Smooth muscle cell (in vitro differentiated cells): ENCODE results near the gene PSMC3IP. TPM values are rescaled to one million over a fixed set of nuclear protein-coding genes. Genes with fewer than 3 reads are reported as not detected.

ENCODE experiments used
- DNase-seq: peaks from one replicate; lab custom pipeline; 2025; ENCODE audit not compliant: unreplicated experiment; lab: John Stamatoyannopoulos, UW
- H2AFZ ChIP-seq: fragments of 200-600 bp; sonication (generic); 2 replicates; pipeline ENCODE4 v1.6.0; 2016; ENCODE audit warnings: antibody characterized with exemption, low read depth, mild to moderate bottlenecking
- H3F3A ChIP-seq: fragments of 200-600 bp; sonication (generic); 2 replicates; pipeline ENCODE4 v1.6.0; 2017; ENCODE audit warnings: antibody characterized with exemption, low read depth
- H3K27ac ChIP-seq: fragments of 200-600 bp; sonication (generic); 2 replicates; pipeline ENCODE4 v1.5.1; 2016; ENCODE audit warnings: low read depth, mild to moderate bottlenecking
- H3K27me3 ChIP-seq: fragments of 200-600 bp; sonication (generic); 2 replicates; pipeline ENCODE4 v1.6.1; 2016; ENCODE audit warnings: low read depth, mild to moderate bottlenecking
- H3K36me3 ChIP-seq: fragments of 200-600 bp; sonication (generic); 2 replicates; pipeline ENCODE4 v1.5.1; 2016; ENCODE audit warnings: low read depth
- H3K4me1 ChIP-seq: fragments of 200-600 bp; sonication (generic); 2 replicates; pipeline ENCODE4 v1.5.1; 2016; ENCODE audit warnings: low read depth
- H3K4me2 ChIP-seq: fragments of 200-600 bp; sonication (generic); 2 replicates; pipeline ENCODE4 v1.6.0; 2016; ENCODE audit warnings: mild to moderate bottlenecking
- H3K4me3 ChIP-seq: fragments of 200-600 bp; sonication (generic); 2 replicates; pipeline ENCODE4 v1.5.1; 2016; ENCODE audit warnings: mild to moderate bottlenecking
- H3K79me2 ChIP-seq: fragments of 200-600 bp; sonication (generic); 2 replicates; pipeline ENCODE4 v1.6.0; 2016; ENCODE audit warnings: low read depth, mild to moderate bottlenecking
- H3K9ac ChIP-seq: fragments of 200-600 bp; sonication (generic); 2 replicates; pipeline ENCODE4 v1.6.0; 2016; ENCODE audit warnings: low read depth
- H3K9me3 ChIP-seq: fragments of 200-600 bp; sonication (generic); replicated peaks from 2 replicates; pipeline ENCODE4 v1.5.1; 2016; ENCODE audit warnings: low read depth
- H4K20me1 ChIP-seq: fragments of 200-600 bp; sonication (generic); 2 replicates; pipeline ENCODE4 v1.6.0; 2016; ENCODE audit warnings: low read depth
- WGBS: methylation state at CpG from one replicate; pipeline ENCODE4 v1.1.7; 2016; ENCODE audit warnings: low lambda C conversion rate; 5-methylcytosine and 5-hydroxymethylcytosine counted together
- polyA plus RNA-seq: library from polyadenylated mRNA; unstranded; fragments of >200 nt; fragmentation: Nextera tagmentation; extraction: Ambion mirVana; gene quantifications from 2 replicates; pipeline ENCODE4 v1.2.1, GENCODE V29; 2016
- total RNA-seq: library from RNA; depleted of rRNA; stranded (reverse); fragments of >200 nt; gene quantifications from 2 replicates; pipeline ENCODE4 v1.2.3, GENCODE V29; 2014
- TF ChIP-seq, protein P1 (sequence below): fragments of 200-600 bp; sonication (generic); IDR thresholded peaks from 2 replicates; pipeline ENCODE4 v1.5.1; 2017; ENCODE audit warnings: borderline replicate concordance, mild to moderate bottlenecking, antibody characterized with exemption; ENCODE audit not compliant: insufficient read depth, poor library complexity, severe bottlenecking

The PSMC3IP gene
- total and polyA plus RNA-seq, 2 experiments from 2014 or later: 5.3 to 7.7 TPM

DNA sequence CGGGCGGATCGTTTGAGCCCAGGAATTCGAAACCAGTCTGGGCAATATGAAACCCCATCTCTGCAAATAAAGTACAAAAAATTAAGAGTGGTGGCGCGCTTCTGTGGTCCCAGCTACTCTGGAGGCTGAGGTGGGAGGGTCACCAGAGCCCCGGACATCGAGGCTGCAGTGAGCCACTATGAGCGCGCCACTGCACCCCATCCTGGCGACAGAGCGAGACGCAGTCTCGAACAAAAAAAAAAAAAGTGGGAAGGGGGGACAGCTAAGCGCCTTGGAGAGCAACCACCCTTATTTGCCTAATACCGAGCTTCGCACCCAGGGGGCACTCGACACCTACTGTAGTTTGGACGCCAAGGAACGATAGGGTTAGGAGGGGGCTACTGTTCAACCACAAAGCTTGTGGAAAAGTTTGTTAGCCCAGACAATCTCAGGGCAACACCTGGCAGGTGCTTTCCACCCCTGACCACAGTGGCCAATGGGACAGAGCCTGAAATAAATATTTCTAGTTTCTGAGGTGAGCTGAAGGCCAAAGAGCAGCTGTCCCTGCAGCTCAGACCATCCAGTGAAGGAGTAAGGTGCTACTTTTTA is 847 bp upstream of the PSMC3IP start:
- no peaks in the 10 kb centered on the region for H3K36me3 ChIP-seq

DNA sequence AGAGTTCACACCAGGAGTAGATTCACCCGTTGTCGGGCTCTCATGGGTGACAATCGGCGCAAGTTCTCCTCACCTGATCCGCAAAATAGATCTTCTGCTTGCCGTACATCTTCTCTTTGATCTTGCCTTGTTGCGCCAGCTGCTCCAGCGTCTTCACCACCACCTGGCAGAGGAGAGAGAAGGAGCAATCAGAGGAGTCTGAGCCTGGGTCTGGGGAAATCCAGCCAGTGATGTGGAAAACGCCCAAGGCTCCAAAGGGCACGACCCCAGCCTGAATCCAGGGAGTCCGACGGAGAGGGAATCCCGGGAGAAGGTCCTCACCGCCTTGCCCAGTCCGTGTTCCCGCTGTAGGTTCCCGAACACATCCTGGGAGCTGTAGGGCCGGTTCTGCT is 393 bp downstream of the PSMC3IP start:
- H3K36me3 ChIP-seq: no peaks in the 10 kb centered on the region
- no peak for DNase-seq
- H3K9me3 ChIP-seq: no peaks in the 10 kb centered on the region
- peak overlapping the region; percentile 91 for H3K4me2 ChIP-seq
- peak overlapping the region; percentile 79 for H3K4me3 ChIP-seq
- WGBS: 8% methylated on average over 17 of the region's 18 CpGs
- peak overlapping the region; percentile 38 for H3K27ac ChIP-seq
- H3K9ac ChIP-seq: peak overlapping the region; percentile 38
- H3K79me2 ChIP-seq: peaks cover 9% of the 10 kb centered on the region
- peaks cover 12% of the 10 kb centered on the region for H3K4me1 ChIP-seq
- H4K20me1 ChIP-seq: peaks cover 3% of the 10 kb centered on the region
- H2AFZ ChIP-seq: no peak overlapping the region
- no peaks in the 10 kb centered on the region for H3K27me3 ChIP-seq
- TF ChIP-seq, protein P1, sequence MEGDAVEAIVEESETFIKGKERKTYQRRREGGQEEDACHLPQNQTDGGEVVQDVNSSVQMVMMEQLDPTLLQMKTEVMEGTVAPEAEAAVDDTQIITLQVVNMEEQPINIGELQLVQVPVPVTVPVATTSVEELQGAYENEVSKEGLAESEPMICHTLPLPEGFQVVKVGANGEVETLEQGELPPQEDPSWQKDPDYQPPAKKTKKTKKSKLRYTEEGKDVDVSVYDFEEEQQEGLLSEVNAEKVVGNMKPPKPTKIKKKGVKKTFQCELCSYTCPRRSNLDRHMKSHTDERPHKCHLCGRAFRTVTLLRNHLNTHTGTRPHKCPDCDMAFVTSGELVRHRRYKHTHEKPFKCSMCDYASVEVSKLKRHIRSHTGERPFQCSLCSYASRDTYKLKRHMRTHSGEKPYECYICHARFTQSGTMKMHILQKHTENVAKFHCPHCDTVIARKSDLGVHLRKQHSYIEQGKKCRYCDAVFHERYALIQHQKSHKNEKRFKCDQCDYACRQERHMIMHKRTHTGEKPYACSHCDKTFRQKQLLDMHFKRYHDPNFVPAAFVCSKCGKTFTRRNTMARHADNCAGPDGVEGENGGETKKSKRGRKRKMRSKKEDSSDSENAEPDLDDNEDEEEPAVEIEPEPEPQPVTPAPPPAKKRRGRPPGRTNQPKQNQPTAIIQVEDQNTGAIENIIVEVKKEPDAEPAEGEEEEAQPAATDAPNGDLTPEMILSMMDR: no peak
- peaks cover 18% of the 10 kb centered on the region for H3F3A ChIP-seq

More for the DNA sequence above, 847 bp upstream of the PSMC3IP start:
- Histone ChIP-seq H3K9me3 (no peaks in the 10 kb centered on the region), H3K4me3 (peak overlapping the region; percentile 79), H3K4me1 (peaks cover 12% of the 10 kb centered on the region), H3F3A (peaks cover 16% of the 10 kb centered on the region), H4K20me1 (peaks cover 3% of the 10 kb centered on the region), H3K79me2 (peaks cover 9% of the 10 kb centered on the region), H3K4me2 (peak overlapping the region; percentile 91), H3K27ac (peak overlapping the region; percentile 64), H3K9ac (peak overlapping the region; percentile 57), H2AFZ (peak overlapping the region; percentile 40), H3K27me3 (no peaks in the 10 kb centered on the region)
- 1% methylated on average over 20 of the region's 20 CpGs for WGBS
- peak; percentile 16 for DNase-seq
- TF ChIP-seq, protein P1: peak; percentile 64

DNA sequence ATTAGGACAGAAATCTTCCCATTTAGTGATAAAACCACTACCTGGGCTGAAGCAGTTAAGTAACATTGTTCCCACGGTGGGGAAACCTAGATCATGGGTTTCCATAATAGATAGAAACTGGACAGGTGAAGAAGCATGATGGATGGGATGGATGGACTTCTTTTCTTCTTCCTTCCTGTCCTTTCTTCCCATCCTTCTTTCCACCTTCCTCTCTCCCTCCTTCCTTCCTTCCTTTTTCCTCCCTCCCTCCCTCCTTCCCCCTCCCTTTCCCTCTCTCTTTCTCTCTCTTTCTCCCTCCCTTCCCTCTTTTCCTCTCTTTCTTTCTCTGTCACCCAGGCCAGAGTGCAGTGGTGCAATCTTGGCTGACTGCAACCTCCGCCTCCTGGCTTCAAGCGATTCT is 3.1 kb downstream of the PSMC3IP start:
- no peaks in the 10 kb centered on the region for H3K9me3 ChIP-seq
- peaks cover 3% of the 10 kb centered on the region for H3K36me3 ChIP-seq
- no peak overlapping the region for H3K4me2 ChIP-seq
- H4K20me1 ChIP-seq: peaks cover 3% of the 10 kb centered on the region
- no peak overlapping the region for H3K27ac ChIP-seq
- WGBS: 98% methylated on average over 3 of the region's 3 CpGs
- H3K4me1 ChIP-seq: peaks cover 12% of the 10 kb centered on the region
- H3K9ac ChIP-seq: no peak overlapping the region
- H3F3A ChIP-seq: peaks cover 15% of the 10 kb centered on the region
- H3K27me3 ChIP-seq: no peaks in the 10 kb centered on the region
- H2AFZ ChIP-seq: no peak overlapping the region
- H3K79me2 ChIP-seq: peaks cover 9% of the 10 kb centered on the region
- TF ChIP-seq, protein P1: no peak
- DNase-seq: no peak
- no peak overlapping the region for H3K4me3 ChIP-seq

DNA sequence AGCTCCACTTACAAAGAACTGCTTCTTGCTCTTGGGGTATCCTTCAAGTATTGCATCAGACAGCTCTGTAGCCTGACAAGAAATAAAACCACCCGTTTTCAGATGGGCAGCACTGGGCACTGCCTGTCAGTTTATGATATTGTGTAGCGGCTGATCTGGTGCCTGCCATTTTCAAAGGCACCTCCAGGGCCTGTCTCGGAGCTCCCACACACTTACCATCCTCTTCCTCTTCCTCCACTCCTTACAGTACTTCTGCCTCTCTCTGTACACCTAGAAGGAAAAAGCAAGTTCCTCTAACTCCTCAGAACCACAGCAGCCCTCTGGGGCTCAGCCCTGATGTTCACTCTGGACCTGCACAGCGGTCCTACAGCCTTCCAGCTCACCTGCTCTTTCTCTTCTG is 4.4 kb downstream of the PSMC3IP start:
- Histone ChIP-seq H3K27ac (no peak overlapping the region), H3K9me3 (no peaks in the 10 kb centered on the region), H3K79me2 (peaks cover 9% of the 10 kb centered on the region), H3K27me3 (no peaks in the 10 kb centered on the region), H3K9ac (no peak overlapping the region), H3K4me1 (peaks cover 8% of the 10 kb centered on the region), H3K4me3 (no peak overlapping the region), H4K20me1 (no peaks in the 10 kb centered on the region), H3K4me2 (no peak overlapping the region), H3K36me3 (peaks cover 3% of the 10 kb centered on the region), H2AFZ (no peak overlapping the region), H3F3A (peaks cover 14% of the 10 kb centered on the region)
- TF ChIP-seq, protein P1: no peak
- no peak for DNase-seq
- 98% methylated on average over 4 of the region's 4 CpGs for whole genome bisulfite sequencing
